VCaP (cell line): Measurements from ENCODE around the gene ORC6.

ENCODE experiments used
- H3K27ac ChIP-seq: fragments of 450-650 bp; 2 replicates; pipeline ENCODE4 v1.5.1; 2017
- CTCF ChIP-seq: fragments of 450-650 bp; conservative IDR thresholded peaks from 2 replicates; pipeline ENCODE4 v1.5.1; 2017; ENCODE audit warnings: mild to moderate bottlenecking, moderate library complexity

Gene ORC6

GRCh38 chr16:46689365-46690280 is at the start of gene ORC6:
TSS of gene ORC6 (plus strand) at chr16:46689659. CDS start at chr16:46689706, 47 bp downstream.
- TF ChIP-seq CTCF, result peak; percentile 63

GRCh38 chr16:46648656-46649055 is 40.8 kb upstream of the ORC6 start:
- H3K27ac ChIP-seq, result no peak overlapping the region
- TF ChIP-seq CTCF, result no peak

More at GRCh38 chr16:46689365-46690280, at the start of gene ORC6:
- H3K27ac ChIP-seq, result peak within 1 kb of the TSS; percentile 75

GRCh38 chr16:46649588-46650253 is 39.7 kb upstream of the ORC6 start:
- TF ChIP-seq CTCF, result no peak
- no peak overlapping the region for H3K27ac ChIP-seq

GRCh38 chr16:46650254-46650623 is 39.2 kb upstream of the ORC6 start:
- H3K27ac ChIP-seq, result no peak overlapping the region
- TF ChIP-seq CTCF, result no peak

GRCh38 chr16:46651305-46651704 is 38.2 kb upstream of the ORC6 start:
- no peak overlapping the region for H3K27ac ChIP-seq
- no peak for TF ChIP-seq CTCF

- no peak for TF ChIP-seq CTCF
- H3K27ac ChIP-seq, result no peak overlapping the region
These were observed 30.5 kb upstream of the ORC6 start for GRCh38 chr16:46658925-46659324.

- no peak overlapping the region for H3K27ac ChIP-seq
- TF ChIP-seq CTCF, result no peak
These were observed 27.3 kb upstream of the ORC6 start for GRCh38 chr16:46662123-46662522.
